ENCODE data around the gene NINJ1.

Gene NINJ1

DNA sequence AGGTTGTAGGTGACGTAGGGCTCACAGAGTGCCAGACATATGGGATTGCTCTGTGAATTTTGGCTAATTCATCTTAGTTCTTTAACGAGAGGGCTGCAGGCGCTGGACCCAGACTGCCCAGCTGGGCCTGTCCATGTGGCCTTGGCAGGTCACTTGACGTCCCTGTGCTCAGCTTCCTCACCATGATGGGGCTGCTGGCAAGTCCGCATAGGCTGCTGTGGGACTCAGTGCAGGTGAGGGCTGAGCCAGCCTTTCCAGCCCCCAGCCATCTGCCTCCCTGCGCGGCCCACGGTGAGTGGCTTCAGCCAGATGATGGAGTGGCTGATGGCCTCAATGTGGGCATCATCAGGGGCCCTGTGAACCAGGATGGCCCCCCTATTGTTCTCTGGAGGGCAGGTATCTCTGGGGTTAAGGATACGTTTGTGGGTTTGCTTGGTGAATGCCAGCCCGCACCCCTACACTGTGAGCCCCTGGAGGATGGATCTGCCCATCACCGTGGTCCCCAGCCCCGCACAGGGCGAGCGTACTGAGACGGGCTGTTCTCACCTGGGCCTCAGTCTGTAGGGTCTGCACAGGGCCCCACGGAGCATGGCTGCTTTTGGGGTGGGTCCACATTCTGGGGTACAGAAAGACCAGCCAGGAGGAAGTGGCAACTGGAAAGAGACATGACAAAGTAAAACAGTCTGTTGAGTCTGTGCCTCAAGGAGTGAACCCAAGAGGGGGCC lies 34.3 kb downstream of the NINJ1 start:
- DNase-seq (ENCODE audit: low read depth), result no peak

DNA sequence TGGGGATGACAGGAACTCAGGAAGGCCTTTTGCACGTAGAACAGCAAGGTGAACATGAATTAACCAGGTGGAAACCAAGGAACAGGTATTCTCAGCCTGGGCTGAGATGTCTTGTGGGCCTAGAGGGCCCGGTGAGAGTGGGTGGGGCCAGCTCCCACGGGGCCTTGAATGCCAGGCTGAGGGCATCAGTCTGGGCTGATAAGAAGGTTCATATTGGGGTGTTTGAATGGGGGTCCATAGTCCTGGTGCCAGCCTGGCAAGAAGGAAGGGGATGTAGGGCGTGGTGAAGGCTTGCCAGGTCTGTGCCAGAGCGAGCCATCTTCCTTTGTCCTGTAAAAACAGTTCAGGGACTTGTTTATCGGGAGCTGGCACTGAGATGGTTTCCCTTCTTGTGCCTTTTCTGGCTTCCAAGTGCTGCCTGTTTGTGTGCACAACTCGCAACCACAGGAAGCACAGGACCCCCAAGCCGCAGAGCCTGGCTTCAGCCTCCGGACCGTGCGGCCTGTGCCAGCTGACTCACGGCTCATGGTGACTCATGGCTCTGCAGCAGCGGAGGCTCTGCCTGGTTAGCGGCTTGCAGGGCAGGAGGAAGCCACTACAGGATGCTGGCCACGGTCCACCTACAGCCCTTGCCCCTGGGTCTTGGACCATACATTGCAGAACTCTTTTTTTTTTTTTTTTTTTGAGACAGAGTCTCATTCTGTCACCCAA lies 35.7 kb downstream of the NINJ1 start:
- DNase-seq (ENCODE audit: low read depth), result peak; percentile 67

GRCh38 chr9:93097511-93098201 lies 36.4 kb downstream of the NINJ1 start:
- no peak for DNase-seq (ENCODE audit: low read depth)

DNA sequence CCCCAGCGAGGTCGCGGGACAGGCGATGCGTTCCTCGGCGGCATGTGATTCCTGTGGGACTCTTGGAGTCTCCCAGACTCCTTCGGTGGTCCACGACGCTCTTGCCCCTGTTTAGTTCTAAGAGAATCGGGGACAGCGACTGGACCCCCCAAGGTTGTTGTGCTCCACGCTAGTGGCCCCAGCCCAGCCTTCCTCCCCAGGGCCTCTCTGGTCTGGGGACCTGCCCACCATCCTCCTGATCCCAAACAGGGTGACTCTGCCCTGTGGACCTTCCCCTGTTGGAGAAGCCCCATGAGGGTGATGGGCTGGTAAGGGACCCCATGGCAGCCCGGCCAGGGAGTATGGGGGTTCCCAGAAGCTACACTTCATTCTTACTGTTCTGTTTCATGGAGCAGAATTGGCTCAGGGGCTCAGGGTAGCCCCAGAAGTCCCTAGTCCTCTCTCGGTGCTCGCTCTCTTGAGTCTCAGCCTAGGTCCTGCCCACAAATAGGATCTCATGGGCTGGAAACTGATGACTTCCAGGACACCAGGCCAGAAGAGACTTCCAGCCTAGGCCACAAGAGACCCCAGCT lies 37.2 kb downstream of the NINJ1 start:
- DNase-seq (ENCODE audit: low read depth), result no peak

GRCh38 chr9:93096131-93096802 lies 37.8 kb downstream of the NINJ1 start, which contains the start of gene CARD19:
Gene CARD19, plus strand, starts transcription at chr9:93096217. Its CDS starts 129 bp downstream, at chr9:93096346.
- DNase-seq (ENCODE audit: low read depth), result no peak

GRCh38 chr9:93095205-93096130 lies 38.6 kb downstream of the NINJ1 start:
- peak; percentile 100 for DNase-seq (ENCODE audit: low read depth)

DNA sequence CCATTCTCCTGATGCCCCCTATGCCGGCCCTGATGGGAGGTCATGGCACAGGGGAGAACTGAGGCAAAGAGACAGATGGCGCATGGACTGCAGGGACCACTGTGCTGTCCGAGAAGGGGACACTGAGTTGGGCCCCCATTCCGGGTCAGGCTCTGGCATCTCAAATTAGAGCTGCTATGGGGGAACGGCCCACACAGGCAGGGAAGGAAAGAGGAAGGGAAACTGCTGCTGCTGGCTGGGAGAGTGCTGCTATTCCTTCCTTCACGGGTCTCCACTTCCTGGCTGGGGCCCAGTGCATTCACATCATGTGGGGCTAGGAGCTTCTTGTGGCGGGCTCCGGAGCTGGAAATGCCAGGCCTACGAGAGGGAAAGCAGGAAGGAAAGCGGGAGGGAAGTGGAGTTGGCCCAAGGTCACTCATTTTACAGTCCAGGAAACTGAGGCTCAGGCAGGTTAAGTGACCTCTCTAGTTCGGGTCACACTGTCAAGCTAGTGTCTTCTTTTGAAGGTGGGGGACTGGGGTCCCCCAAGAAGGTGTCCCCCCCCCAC lies 39.3 kb downstream of the NINJ1 start:
- DNase-seq (ENCODE audit: low read depth), result no peak

GRCh38 chr9:93093877-93094657 lies 40.0 kb downstream of the NINJ1 start:
- DNase-seq (ENCODE audit: low read depth), result no peak

- DNase-seq (ENCODE audit: low read depth), result no peak
Observed at GRCh38 chr9:93093127-93093876, 40.7 kb downstream of the NINJ1 start.

GRCh38 chr9:93092251-93092991 lies 41.6 kb downstream of the NINJ1 start:
- DNase-seq (ENCODE audit: low read depth), result no peak

- DNase-seq (ENCODE audit: low read depth), result peak; percentile 61
Observed at GRCh38 chr9:93091453-93092081, 42.5 kb downstream of the NINJ1 start.

- no peak for DNase-seq (ENCODE audit: low read depth)
Observed at GRCh38 chr9:93091056-93091452, 43.0 kb downstream of the NINJ1 start.

- DNase-seq (ENCODE audit: low read depth), result no peak
Observed at GRCh38 chr9:93090091-93090655, 43.9 kb downstream of the NINJ1 start.

GRCh38 chr9:93089481-93089991 lies 44.5 kb downstream of the NINJ1 start:
- no peak for DNase-seq (ENCODE audit: low read depth)

GRCh38 chr9:93089024-93089423 lies 45.0 kb downstream of the NINJ1 start:
- no peak for DNase-seq (ENCODE audit: low read depth)

DNA sequence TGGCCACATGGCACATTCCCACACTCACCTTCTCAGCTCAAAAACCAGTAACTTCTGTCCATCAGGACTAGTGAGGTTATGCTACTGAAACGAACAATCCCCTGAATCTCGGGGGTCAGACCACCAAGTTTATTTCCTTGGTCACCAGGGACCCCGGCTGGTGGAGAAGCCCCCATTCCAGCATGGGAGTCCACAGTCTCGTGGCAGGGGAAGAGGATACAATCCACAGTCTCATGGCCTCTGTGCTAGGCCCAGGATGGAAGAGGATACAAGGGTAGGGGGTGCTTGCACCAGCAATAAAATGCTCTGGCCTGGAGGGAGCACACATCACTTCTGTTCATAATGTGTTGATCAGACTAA lies 45.4 kb downstream of the NINJ1 start:
- no peak for DNase-seq (ENCODE audit: low read depth)

- no peak for DNase-seq (ENCODE audit: low read depth)
Observed at GRCh38 chr9:93087971-93088655, 45.9 kb downstream of the NINJ1 start.

Measured in activated T-cell treated with anti-CD3 and anti-CD28 coated beads for 48 hours (primary cell).